HCT116 (cell line): ENCODE results near the gene SECISBP2. TPM values are rescaled to one million over a fixed set of nuclear protein-coding genes. Genes with fewer than 3 reads are reported as not detected.

ENCODE experiments used
- ATAC-seq: fragments of 200-7000 bp; cut with Tn5 transposase; 2 replicates; pipeline ENCODE4 v1.9.1; 2020; ENCODE audit warnings: mild to moderate bottlenecking, moderate library complexity
- BruUV-seq: library from RNA; stranded (reverse); fragments of 400-500 nt; replicated peaks from 2 replicates; lab custom pipeline; 2021; lab: Mats Ljungman, UMichigan
- CTCF ChIA-PET: fragments of 300-600 bp; sonication (Branson Sonifier 250); formaldehyde crosslinking; loops from one replicate; lab custom pipeline; 2021; ENCODE audit warnings: antibody characterized with exemption; lab: Charles Lee
- POLR2A ChIA-PET: fragments of 300-600, 350-600 bp; sonication (Branson Sonifier 250); formaldehyde crosslinking; loops from one replicate; lab custom pipeline; 2021; ENCODE audit warnings: antibody characterized with exemption; lab: Charles Lee
- RAD21 ChIA-PET, 2 experiments: fragments of 300-600 bp; sonication (Branson Sonifier 250); formaldehyde crosslinking; loops; one replicate each; lab custom pipeline; 2023; ENCODE audit warnings: low total read pairs in 2 of 2; ENCODE audit not compliant: uncharacterized antibody in 2 of 2, unreplicated experiment in 2 of 2, low non-redundant PET in 1 of 2; lab: Charles Lee
- DNase-seq: peaks from one replicate; pipeline ENCODE4 v3.0.0-alpha.2; 2010; ENCODE audit warnings: low read depth, low spot score
- H2AFZ ChIP-seq: fragments of 200-600 bp; shearing (Covaris generic), sonication (generic); 2 replicates; pipeline ENCODE4 v1.6.1; 2017; ENCODE audit warnings: low read depth, mixed run types, mixed read lengths, antibody characterized with exemption, low read length; ENCODE audit not compliant: poor library complexity, severe bottlenecking
- H3K27ac ChIP-seq: 2 replicates; pipeline ENCODE4 v1.5.1; 2012; ENCODE audit warnings: low read depth, low read length
- H3K27me3 ChIP-seq: fragments of 200-600 bp; sonication (generic); 2 replicates; pipeline ENCODE4 v1.6.1; 2016; ENCODE audit warnings: mixed run types, low read length, mixed read lengths; ENCODE audit not compliant: insufficient read depth
- H3K36me3 ChIP-seq, 2 experiments: fragments of 200-500 bp in 1 of 2; fragments of 200-600 bp in 1 of 2; sonication (Bioruptor generic) in 1 of 2; sonication (generic) in 1 of 2; 2 replicates each; pipeline versions ENCODE4 v1.5.1 to v1.6.1; 2014 to 2016; ENCODE audit warnings: low read length in 2 of 2, inconsistent platforms in 1 of 2, mixed read lengths in 1 of 2, mixed run types in 1 of 2; ENCODE audit not compliant: insufficient read depth in 2 of 2, control insufficient read depth in 1 of 2
- H3K4me1 ChIP-seq, 2 experiments: fragments of 200-600 bp in 1 of 2; sonication (generic) in 1 of 2; 2 replicates each; pipeline versions ENCODE4 v1.5.1 to v1.6.1; 2012 to 2017; ENCODE audit warnings: low read length in 2 of 2, inconsistent platforms in 1 of 2, mild to moderate bottlenecking in 1 of 2, mixed read lengths in 1 of 2, mixed run types in 1 of 2, moderate library complexity in 1 of 2; ENCODE audit not compliant: insufficient read depth in 2 of 2, control insufficient read depth in 1 of 2
- H3K4me2 ChIP-seq: fragments of 200-600 bp; sonication (generic); 2 replicates; pipeline ENCODE4 v1.6.1; 2017; ENCODE audit warnings: mixed run types, low read length, mixed read lengths
- H3K4me3 ChIP-seq, 2 experiments: fragments of 200-600 bp in 1 of 2; sonication (generic) in 1 of 2; replicated peaks in 1 of 2; 2 replicates each; pipeline ENCODE4 v1.5.1; 2011 to 2016; ENCODE audit warnings: low read length in 2 of 2, control low read depth in 1 of 2, low read depth in 1 of 2, mild to moderate bottlenecking in 1 of 2, mixed read lengths in 1 of 2, mixed run types in 1 of 2
- H3K79me2 ChIP-seq: fragments of 200-600 bp; sonication (generic); 2 replicates; pipeline ENCODE4 v1.6.1; 2017; ENCODE audit warnings: mild to moderate bottlenecking, mixed run types, low read length, moderate library complexity, mixed read lengths; ENCODE audit not compliant: insufficient read depth
- H3K9ac ChIP-seq: fragments of 200-600 bp; sonication (generic); 2 replicates; pipeline ENCODE4 v1.6.1; 2016; ENCODE audit warnings: low read length, mixed read lengths
- H3K9me2 ChIP-seq: fragments of 200-600 bp; sonication (generic), shearing (Covaris generic); 2 replicates; pipeline ENCODE4 v1.6.1; 2017; ENCODE audit warnings: mixed run types, mild to moderate bottlenecking, moderate library complexity; ENCODE audit not compliant: insufficient read depth
- H3K9me3 ChIP-seq, 2 experiments: fragments of 200-500 bp in 1 of 2; fragments of 200-600 bp in 1 of 2; sonication (Bioruptor generic) in 1 of 2; sonication (generic) in 1 of 2; 2 replicates each; pipeline ENCODE4 v1.6.1; 2014 to 2017; ENCODE audit warnings: low read length in 2 of 2, mixed read lengths in 2 of 2, inconsistent platforms in 1 of 2, low read depth in 1 of 2, mild to moderate bottlenecking in 1 of 2, mixed run types in 1 of 2, moderate library complexity in 1 of 2; ENCODE audit not compliant: control insufficient read depth in 1 of 2, insufficient read depth in 1 of 2
- H4K20me1 ChIP-seq: fragments of 200-600 bp; sonication (generic), shearing (Covaris generic); 2 replicates; pipeline ENCODE4 v1.6.1; 2017; ENCODE audit warnings: mixed run types, mild to moderate bottlenecking, moderate library complexity; ENCODE audit not compliant: insufficient read depth
- CBX3 ChIP-seq: IDR thresholded peaks from 2 replicates; pipeline ENCODE4 v1.6.1; 2012; ENCODE audit warnings: low read depth
- CEBPB ChIP-seq: IDR thresholded peaks from 2 replicates; pipeline ENCODE4 v1.6.1; 2012; ENCODE audit warnings: low read depth
- EGR1 ChIP-seq: IDR thresholded peaks from 2 replicates; pipeline ENCODE4 v1.6.1; 2012; ENCODE audit warnings: low read depth
- EZH2 ChIP-seq: fragments of 200-600 bp; sonication (generic); IDR thresholded peaks from 2 replicates; pipeline ENCODE4 v1.6.1; 2017; ENCODE audit warnings: antibody characterized with exemption, mixed run types
- EZH2phosphoT487 ChIP-seq: fragments of 200-600 bp; IDR thresholded peaks from 2 replicates; pipeline ENCODE4 v1.6.1; 2018; ENCODE audit warnings: antibody characterized with exemption, borderline replicate concordance
- FOSL1 ChIP-seq: IDR thresholded peaks from 2 replicates; pipeline ENCODE4 v1.6.1; 2012; ENCODE audit warnings: low read depth
- POLR2A ChIP-seq: IDR thresholded peaks from 2 replicates; pipeline ENCODE4 v1.7.0; 2011; ENCODE audit warnings: borderline replicate concordance; ENCODE audit not compliant: insufficient read depth, insufficient read length; ENCODE audit errors: extremely low read depth
- POLR2AphosphoS5 ChIP-seq: IDR thresholded peaks from 2 replicates; pipeline ENCODE4 v1.6.1; 2011; ENCODE audit warnings: mild to moderate bottlenecking, low read depth, low read length, moderate library complexity
- RAD21 ChIP-seq: IDR thresholded peaks from 2 replicates; pipeline ENCODE4 v1.6.1; 2012; ENCODE audit warnings: low read depth, mild to moderate bottlenecking
- SRF ChIP-seq: IDR thresholded peaks from 2 replicates; pipeline ENCODE4 v1.6.1; 2012; ENCODE audit warnings: low read depth
- TCF7L2 ChIP-seq: IDR thresholded peaks from 2 replicates; pipeline ENCODE4 v1.7.0; 2011; ENCODE audit warnings: borderline replicate concordance, inconsistent platforms; ENCODE audit not compliant: insufficient read depth, insufficient read length; ENCODE audit errors: extremely low read depth
- YY1 ChIP-seq: IDR thresholded peaks from 2 replicates; pipeline ENCODE4 v1.6.1; 2011; ENCODE audit warnings: low read length, low read depth, moderate library complexity, mild to moderate bottlenecking; ENCODE audit not compliant: insufficient replicate concordance; ENCODE audit errors: extremely low read depth
- ZBTB33 ChIP-seq: IDR thresholded peaks from 2 replicates; pipeline ENCODE4 v1.6.1; 2011; ENCODE audit warnings: mild to moderate bottlenecking, low read length, moderate library complexity; ENCODE audit not compliant: insufficient replicate concordance; ENCODE audit errors: extremely low read depth
- ZFX ChIP-seq: fragments of 450-650 bp; IDR thresholded peaks from 2 replicates; pipeline ENCODE4 v1.6.1; 2017
- ZNF274 ChIP-seq: fragments of 200-500 bp; sonication (Bioruptor generic); IDR thresholded peaks from 2 replicates; pipeline ENCODE4 v1.6.1; 2014; ENCODE audit warnings: mild to moderate bottlenecking, low read depth, low read length, inconsistent platforms
- intact Hi-C: fragments of 100-400 bp; cut with micrococcal nuclease; formaldehyde crosslinking; loops from 2 replicates; pipeline ENCODE4 v1.10.0; 2022
- total RNA-seq: library from RNA; stranded (reverse); gene quantifications from one replicate; pipeline ENCODE4 v1.2.1, GENCODE V29; 2021; ENCODE audit not compliant: unreplicated experiment

The SECISBP2 gene
- total RNA-seq, 1 experiment from 2014 or later = 41.6 TPM

DNA sequence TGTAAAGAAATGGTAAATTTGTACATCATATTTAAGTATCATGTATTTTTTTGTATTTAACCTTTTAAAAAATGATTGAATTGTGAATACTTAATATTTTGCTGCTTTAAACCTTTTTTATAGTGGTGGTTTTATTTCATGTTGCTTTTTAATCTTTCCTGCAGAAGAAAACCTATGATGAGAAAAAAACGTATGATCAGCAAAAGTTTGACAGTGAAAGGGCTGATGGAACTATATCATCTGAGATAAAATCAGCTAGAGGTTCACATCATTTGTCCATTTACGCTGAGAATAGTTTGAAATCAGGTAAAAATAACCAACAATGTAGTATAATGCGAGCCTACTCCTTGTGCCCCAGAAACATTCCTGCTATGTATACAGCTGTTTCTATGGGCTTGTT is 7.4 kb downstream of the SECISBP2 start:
- H3K9ac ChIP-seq = no peak overlapping the region
- no peak overlapping the region for H3K4me3 ChIP-seq
- peaks cover 40% of the 10 kb centered on the region for H3K79me2 ChIP-seq
- RAD21 ChIA-PET = no interaction called here
- POLR2A ChIA-PET = no interaction called here
- no peaks in the 10 kb centered on the region for H4K20me1 ChIP-seq
- H3K36me3 ChIP-seq = peaks cover 17% of the 10 kb centered on the region in 2 experiments; a peak in 3 of 4 replicates
- no peaks in the 10 kb centered on the region for H3K4me1 ChIP-seq
- TF ChIP-seq CEBPB (no peak), SRF (no peak), ZBTB33 (no peak), POLR2A (no peak), RAD21 (no peak), POLR2AphosphoS5 (no peak), FOSL1 (no peak), ZNF274 (no peak), YY1 (no peak), ZFX (no peak), CBX3 (no peak), EGR1 (no peak), TCF7L2 (no peak), EZH2 (no peak), EZH2phosphoT487 (no peak)
- ATAC-seq (no peak), DNase-seq (no peak)
- H3K9me3 ChIP-seq = no peaks in the 10 kb centered on the region
- no peak overlapping the region for H3K27ac ChIP-seq
- H3K4me2 ChIP-seq = no peak overlapping the region
- CTCF ChIA-PET = no interaction called here
- H3K27me3 ChIP-seq = no peaks in the 10 kb centered on the region
- intact Hi-C loops = no loop called here
- H3K9me2 ChIP-seq = no peaks in the 10 kb centered on the region
- no peak overlapping the region for H2AFZ ChIP-seq
- no TSS peak for BruUV-seq
